ENCODE data around the gene CCL24. TPM values are rescaled to one million over a fixed set of nuclear protein-coding genes. Genes with fewer than 3 reads are reported as not detected.

Gene CCL24
- total and polyA plus RNA-seq, 10 of the 15 experiments (the other 5 are each of a cell fraction or from before 2014, with no cell fraction given) = not detected

DNA sequence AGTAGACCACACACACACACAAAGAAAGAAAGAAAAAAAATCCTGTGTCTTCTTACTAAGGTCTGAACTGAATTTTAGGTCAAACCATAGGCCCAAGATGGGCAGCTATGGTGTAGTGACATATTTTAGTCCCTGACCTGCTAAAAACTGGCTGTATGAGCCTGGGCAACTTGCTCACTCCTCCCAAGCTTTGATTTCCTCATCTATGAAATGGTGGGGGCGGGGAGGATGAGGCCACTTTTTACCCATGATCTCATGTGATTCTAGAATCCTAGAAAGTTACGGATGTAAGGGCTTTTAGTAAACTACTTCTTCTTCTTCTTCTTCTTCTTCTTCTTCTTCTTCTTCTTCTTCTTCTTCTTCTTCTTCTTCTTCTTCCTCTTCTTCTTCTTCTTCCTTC lies 6.1 kb upstream of the CCL24 start (continued):
- TF ChIP-seq, protein P1, sequence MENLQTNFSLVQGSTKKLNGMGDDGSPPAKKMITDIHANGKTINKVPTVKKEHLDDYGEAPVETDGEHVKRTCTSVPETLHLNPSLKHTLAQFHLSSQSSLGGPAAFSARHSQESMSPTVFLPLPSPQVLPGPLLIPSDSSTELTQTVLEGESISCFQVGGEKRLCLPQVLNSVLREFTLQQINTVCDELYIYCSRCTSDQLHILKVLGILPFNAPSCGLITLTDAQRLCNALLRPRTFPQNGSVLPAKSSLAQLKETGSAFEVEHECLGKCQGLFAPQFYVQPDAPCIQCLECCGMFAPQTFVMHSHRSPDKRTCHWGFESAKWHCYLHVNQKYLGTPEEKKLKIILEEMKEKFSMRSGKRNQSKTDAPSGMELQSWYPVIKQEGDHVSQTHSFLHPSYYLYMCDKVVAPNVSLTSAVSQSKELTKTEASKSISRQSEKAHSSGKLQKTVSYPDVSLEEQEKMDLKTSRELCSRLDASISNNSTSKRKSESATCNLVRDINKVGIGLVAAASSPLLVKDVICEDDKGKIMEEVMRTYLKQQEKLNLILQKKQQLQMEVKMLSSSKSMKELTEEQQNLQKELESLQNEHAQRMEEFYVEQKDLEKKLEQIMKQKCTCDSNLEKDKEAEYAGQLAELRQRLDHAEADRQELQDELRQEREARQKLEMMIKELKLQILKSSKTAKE (IDR thresholded peaks at IDR 0.05; ENCODE audit: low read depth, poor library complexity, severe bottlenecking) = no peak
- TF ChIP-seq MYC (IDR thresholded peaks at IDR 0.05; ENCODE audit: insufficient read depth, insufficient read length, insufficient replicate concordance, low read length, severe bottlenecking) (no peak), BCL11A (IDR thresholded peaks at IDR 0.05; ENCODE audit: low read depth, low read length) (no peak), SREBF1 (IDR thresholded peaks at IDR 0.05; ENCODE audit: low read length) (no peak)
- TF ChIP-seq, protein P2, sequence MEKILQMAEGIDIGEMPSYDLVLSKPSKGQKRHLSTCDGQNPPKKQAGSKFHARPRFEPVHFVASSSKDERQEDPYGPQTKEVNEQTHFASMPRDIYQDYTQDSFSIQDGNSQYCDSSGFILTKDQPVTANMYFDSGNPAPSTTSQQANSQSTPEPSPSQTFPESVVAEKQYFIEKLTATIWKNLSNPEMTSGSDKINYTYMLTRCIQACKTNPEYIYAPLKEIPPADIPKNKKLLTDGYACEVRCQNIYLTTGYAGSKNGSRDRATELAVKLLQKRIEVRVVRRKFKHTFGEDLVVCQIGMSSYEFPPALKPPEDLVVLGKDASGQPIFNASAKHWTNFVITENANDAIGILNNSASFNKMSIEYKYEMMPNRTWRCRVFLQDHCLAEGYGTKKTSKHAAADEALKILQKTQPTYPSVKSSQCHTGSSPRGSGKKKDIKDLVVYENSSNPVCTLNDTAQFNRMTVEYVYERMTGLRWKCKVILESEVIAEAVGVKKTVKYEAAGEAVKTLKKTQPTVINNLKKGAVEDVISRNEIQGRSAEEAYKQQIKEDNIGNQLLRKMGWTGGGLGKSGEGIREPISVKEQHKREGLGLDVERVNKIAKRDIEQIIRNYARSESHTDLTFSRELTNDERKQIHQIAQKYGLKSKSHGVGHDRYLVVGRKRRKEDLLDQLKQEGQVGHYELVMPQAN (conservative IDR thresholded peaks at IDR 0.05) = no peak

DNA sequence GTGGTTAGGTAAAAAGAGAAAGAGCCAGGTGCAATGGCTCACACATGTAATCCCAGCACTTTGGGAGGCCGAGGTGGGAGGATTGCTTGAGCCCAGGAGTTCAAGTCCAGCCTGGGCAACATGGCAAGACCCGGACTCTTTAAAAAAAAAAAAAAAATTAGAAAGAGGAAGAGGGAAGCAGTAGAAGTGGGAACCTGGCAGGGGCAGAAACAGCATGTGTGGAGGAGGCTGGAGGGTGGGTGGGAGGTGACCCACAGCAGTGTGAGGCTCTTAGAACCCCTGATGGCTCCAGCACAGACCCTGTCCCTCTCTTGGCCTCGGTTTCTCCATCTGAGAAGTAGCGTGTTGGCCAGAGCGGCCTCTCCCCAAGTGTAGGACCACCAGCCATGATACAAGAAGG lies 4.9 kb upstream of the CCL24 start:
- ChIA-PET SMC1A (ENCODE audit: uncharacterized antibody, unreplicated experiment) (no interaction called here), POLR2A (no interaction called here), RAD21 (ENCODE audit: unreplicated experiment) (no interaction called here), CTCF (no interaction called here)
- TF ChIP-seq IKZF2 (IDR thresholded peaks at IDR 0.05) (no peak), RAD21 (IDR thresholded peaks at IDR 0.05; ENCODE audit: insufficient read depth, low read depth, low read length) (no peak), IRF4 (IDR thresholded peaks at IDR 0.05; ENCODE audit: low read depth, low read length) (no peak), SP1 (IDR thresholded peaks at IDR 0.05; ENCODE audit: low read depth, low read length) (no peak), MXI1 (IDR thresholded peaks at IDR 0.05; ENCODE audit: low read depth, low read length) (no peak)
- TF ChIP-seq, protein P3, sequence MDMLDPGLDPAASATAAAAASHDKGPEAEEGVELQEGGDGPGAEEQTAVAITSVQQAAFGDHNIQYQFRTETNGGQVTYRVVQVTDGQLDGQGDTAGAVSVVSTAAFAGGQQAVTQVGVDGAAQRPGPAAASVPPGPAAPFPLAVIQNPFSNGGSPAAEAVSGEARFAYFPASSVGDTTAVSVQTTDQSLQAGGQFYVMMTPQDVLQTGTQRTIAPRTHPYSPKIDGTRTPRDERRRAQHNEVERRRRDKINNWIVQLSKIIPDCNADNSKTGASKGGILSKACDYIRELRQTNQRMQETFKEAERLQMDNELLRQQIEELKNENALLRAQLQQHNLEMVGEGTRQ (IDR thresholded peaks at IDR 0.05; ENCODE audit: borderline replicate concordance, low read depth, low read length) = no peak
- TF ChIP-seq, protein P4, sequence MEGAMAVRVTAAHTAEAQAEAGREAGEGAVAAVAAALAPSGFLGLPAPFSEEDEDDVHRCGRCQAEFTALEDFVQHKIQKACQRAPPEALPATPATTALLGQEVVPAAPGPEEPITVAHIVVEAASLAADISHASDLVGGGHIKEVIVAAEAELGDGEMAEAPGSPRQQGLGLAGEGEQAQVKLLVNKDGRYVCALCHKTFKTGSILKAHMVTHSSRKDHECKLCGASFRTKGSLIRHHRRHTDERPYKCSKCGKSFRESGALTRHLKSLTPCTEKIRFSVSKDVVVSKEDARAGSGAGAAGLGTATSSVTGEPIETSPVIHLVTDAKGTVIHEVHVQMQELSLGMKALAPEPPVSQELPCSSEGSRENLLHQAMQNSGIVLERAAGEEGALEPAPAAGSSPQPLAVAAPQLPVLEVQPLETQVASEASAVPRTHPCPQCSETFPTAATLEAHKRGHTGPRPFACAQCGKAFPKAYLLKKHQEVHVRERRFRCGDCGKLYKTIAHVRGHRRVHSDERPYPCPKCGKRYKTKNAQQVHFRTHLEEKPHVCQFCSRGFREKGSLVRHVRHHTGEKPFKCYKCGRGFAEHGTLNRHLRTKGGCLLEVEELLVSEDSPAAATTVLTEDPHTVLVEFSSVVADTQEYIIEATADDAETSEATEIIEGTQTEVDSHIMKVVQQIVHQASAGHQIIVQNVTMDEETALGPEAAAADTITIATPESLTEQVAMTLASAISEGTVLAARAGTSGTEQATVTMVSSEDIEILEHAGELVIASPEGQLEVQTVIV (IDR thresholded peaks at IDR 0.05; ENCODE audit: borderline replicate concordance, partially characterized antibody) = no peak
- Histone ChIP-seq H3K4me1 (ENCODE audit: control insufficient read depth, insufficient read depth, low read length) (no peaks in the 10 kb centered on the region), H3K9me3 (replicated peaks; ENCODE audit: control insufficient read depth, insufficient read depth, low read length) (no peaks in the 10 kb centered on the region), H3K4me3 (no peak overlapping the region), H3K36me3 (ENCODE audit: control insufficient read depth in 2 of 2, insufficient read depth in 2 of 2, low read length in 1 of 2) (no peaks in the 10 kb centered on the region), H3K27ac (ENCODE audit: control insufficient read depth, insufficient read depth) (no peak overlapping the region), H3K27me3 (replicated peaks in 1 of 2; ENCODE audit: control insufficient read depth in 2 of 2, insufficient read depth in 2 of 2, low read length in 1 of 2) (no peaks in the 10 kb centered on the region; a peak in 1 of 4 replicates), H3K79me2 (ENCODE audit: control insufficient read depth, insufficient read depth, low read length) (no peaks in the 10 kb centered on the region), H2AFZ (ENCODE audit: control insufficient read depth, low read depth, low read length) (no peak overlapping the region), H3K4me2 (ENCODE audit: control insufficient read depth, insufficient read depth) (no peak overlapping the region), H4K20me1 (ENCODE audit: control insufficient read depth, insufficient read depth) (no peaks in the 10 kb centered on the region), H3K9ac (ENCODE audit: control insufficient read depth, insufficient read depth, low read length) (no peak overlapping the region)
- ATAC-seq (no peak), DNase-seq (ENCODE audit: low read depth, low spot score) (no peak), FAIRE-seq (no peak)
- intact Hi-C loops (cut with micrococcal nuclease; ENCODE audit: unreplicated experiment) = no loop called here
- WGBS (ENCODE audit: insufficient coverage, insufficient replicate concordance, low lambda C conversion rate, missing lambda C conversion rate) = 25% methylated on average over 3 of the region's 5 CpGs
- in situ Hi-C loops (cut with MboI) = no loop called here
- no TSS peak for BruUV-seq (replicated peaks)

Data from GM12878 (cell line).